ENCODE results near the gene C10orf90.

Gene C10orf90

GRCh38 chr10:126634347-126634746, 36.1 kb downstream of the C10orf90 start:
- DNase-seq = no peak

DNA sequence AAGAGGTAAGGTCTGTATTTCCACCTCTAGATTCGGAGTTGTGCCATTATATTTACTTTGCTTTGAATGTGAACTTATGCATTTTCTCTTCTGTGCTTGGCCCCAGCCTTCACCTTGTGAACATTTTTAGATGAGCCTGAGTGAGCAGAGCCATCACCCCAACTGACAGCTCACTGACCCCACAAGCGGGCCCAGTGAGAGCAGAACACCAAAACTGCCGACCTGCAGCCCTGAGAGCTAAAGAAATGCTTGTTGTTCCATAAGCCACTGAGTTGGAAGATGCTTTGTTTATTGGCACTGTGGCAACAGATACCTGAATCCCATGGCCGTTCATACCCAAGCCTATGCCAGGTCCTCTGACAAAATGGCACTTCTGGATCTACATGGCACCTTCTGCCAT, 37.8 kb downstream of the C10orf90 start:
- DNase-seq = no peak

- DNase-seq = no peak
Measured at GRCh38 chr10:126629925-126630624, 40.4 kb downstream of the C10orf90 start.

- DNase-seq = no peak
Measured at GRCh38 chr10:126628746-126629145, 41.7 kb downstream of the C10orf90 start.

DNA sequence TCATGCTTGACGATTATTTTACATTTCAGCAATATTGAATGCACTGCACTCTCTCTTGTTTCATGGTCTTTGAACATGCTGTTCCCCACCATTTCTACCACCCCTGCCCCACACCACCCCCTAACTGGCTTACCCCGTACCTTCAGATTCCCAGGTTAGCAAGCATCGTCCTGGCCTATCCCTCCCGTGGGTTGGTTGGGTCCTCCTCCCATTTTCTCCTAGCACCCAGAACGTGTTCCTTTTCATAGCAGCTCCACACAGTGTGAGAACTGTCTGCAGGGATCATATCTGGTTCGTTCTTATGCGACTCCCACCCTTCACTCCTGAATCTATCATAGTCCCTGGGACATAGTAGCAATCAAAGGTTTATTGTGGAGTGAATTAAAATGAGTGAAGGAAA, 48.6 kb downstream of the C10orf90 start:
- no peak for DNase-seq

GRCh38 chr10:126618466-126618865, 52.0 kb downstream of the C10orf90 start:
- no peak for DNase-seq

- DNase-seq = no peak
Measured at GRCh38 chr10:126617733-126618132, 52.8 kb downstream of the C10orf90 start.

DNA sequence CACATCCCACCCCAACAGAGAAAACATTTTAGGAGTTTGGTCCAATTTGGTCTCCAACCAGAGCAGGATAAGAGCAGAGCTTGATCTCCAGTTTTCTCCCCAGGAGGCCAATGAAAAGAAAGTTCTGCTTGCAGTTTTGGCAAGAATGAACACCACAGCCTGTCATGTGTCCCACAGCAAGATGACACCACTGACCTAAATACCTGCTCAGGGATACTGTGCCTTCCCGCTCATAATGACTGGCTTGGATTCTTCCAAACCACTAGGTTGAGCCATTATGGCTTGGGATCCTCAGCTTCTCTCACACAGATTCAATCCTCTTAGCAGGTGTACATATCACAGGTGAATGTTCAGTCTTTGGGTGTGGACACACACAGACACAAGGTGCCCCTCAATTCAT, 53.3 kb downstream of the C10orf90 start:
- DNase-seq = no peak

DNA sequence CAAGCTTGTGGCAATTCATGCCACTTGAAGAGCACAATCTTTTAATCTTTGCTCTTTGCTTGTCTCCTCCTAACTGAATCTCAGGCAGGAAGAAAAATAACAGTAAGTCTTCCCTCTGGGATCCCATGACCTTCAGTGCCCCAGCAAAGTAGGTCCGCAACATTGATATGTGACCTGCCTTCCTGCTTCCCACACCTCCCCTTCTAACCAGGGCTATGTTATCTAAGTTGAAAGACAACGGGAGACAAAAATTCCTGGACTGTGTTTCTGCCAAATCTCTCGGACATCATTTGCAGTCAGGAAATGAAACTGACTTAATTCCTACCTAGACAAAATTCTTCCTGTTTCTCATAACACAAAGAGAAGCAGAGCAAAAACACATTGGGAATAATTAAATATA, 53.8 kb downstream of the C10orf90 start:
- no peak for DNase-seq

- no peak for DNase-seq
Measured at GRCh38 chr10:126611303-126611702, 59.2 kb downstream of the C10orf90 start.

GRCh38 chr10:126609566-126609965, 60.9 kb downstream of the C10orf90 start:
- DNase-seq = no peak

GRCh38 chr10:126599949-126600682, 70.4 kb downstream of the C10orf90 start:
- no peak for DNase-seq

DNA sequence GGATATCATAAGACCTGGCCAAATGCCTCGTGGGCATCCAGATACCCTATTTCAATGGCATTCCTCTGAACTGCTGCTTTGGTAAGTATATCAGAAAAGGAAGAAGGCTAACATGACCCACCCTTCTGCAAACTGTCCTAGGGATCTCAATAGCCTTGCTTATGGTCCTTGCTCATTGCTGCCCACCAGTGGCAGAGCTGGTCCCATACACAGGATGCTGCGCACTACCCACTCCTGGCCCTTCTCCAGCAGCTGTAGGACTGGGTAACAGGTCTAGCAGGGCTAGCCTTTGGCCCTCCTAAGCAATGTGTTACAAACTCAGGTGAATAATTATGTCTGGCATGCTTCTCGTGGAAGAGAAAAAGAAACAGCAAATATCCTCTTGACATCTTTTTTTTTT, 72.5 kb downstream of the C10orf90 start:
- no peak for DNase-seq

GRCh38 chr10:126597211-126597610, 73.3 kb downstream of the C10orf90 start:
- no peak for DNase-seq

- DNase-seq = no peak
Measured at GRCh38 chr10:126596472-126597016, 73.9 kb downstream of the C10orf90 start.

DNA sequence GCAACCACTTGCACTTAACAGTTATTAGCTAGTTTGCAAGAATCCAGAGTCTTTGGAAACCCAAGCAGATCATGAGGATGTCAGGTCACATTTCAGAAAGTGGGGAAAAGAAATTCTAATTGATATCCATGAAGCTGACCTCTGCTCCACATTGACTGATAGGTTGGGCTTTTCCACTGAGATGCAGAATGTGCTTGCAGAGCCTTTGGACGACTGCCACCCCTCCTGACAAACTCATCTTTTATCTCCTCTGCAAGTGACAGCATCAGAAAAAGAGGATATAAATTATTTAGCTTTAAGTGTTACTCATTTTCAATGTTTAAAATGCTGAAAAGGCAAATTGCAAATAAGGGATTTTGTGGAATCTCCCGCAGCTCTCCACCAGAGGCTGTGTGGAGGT, 75.3 kb downstream of the C10orf90 start:
- DNase-seq = no peak

- DNase-seq = no peak
Measured at GRCh38 chr10:126593968-126594701, 76.4 kb downstream of the C10orf90 start.

- DNase-seq = no peak
Measured at GRCh38 chr10:126592901-126593300, 77.6 kb downstream of the C10orf90 start.

- no peak for DNase-seq
Measured at GRCh38 chr10:126588024-126588423, 82.5 kb downstream of the C10orf90 start.

GRCh38 chr10:126586878-126587277, 83.6 kb downstream of the C10orf90 start:
- no peak for DNase-seq

DNA sequence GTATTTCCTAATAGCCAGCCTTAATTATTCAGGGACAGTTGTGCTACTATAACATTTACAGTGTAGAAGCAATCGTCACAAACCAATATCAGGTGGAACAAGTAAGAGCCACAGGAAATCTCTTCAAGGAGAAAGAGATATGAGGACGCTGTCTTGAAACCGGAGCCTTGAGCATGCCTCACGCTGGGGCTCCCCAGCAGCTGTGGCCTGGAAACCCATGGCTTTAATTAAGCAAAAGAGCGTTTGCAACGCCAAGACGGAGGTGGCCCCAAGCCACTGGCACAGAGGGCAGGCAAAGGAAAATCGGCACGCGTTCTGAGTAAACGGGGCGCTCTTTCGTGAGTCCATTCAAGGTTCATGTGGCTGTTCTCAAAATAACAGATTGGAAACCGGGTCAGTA, 84.4 kb downstream of the C10orf90 start:
- no peak for DNase-seq

DNA sequence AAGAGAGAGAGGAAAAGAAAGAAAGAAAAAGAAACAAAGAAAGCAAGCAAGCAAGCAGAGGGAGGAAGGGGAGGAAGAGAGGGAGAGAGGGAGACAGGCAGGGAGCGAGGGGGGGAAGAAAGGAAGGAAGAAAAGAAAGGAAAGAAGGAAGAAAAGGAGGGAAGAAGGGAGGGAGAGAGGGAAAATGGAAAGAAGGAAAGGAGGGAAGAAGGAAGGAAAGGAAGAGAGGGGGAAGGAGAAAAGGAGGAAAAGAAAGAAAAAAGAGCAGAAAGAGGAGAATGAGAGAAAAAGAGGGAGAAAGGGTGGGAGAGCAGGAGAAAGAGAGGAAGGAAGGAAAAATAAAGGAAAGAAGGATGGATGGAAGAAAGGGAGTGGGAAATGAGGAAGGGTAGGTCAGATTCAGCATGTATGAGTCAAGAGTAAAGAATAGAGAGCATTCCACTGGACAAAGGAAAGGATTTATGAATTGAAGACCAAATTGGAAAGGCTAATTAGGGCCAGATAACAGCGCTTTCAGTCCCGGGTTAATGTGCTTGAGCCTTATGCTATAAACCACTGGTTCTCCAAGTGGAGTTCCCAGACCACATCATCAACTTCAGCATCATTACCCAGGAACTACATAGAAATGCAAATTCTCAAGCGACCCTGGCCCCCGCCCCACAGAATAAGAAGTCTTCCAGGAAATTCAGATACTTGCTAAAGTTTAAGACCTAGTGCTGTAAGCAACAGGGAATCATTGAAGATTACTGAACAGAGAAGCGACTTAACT, 85.1 kb downstream of the C10orf90 start:
- no peak for DNase-seq

DNA sequence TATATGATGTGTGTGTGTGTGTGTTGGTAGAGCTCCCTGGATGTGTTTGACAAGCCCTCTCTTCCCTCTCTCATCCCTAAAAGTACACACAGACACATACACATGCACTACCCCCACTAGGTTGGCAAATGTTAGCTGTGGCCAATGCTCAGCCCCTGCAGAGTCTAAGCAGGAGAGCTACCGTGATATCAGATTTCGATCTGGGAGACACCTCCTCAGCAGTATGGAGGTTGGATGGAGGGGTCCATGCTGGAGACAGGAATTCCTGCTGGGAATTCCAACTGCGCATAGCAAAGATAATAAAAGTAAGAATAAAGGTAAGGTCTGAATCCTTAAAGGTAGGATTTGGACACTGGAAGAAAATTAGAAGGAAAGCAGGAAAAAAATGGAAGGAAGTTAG, 85.7 kb downstream of the C10orf90 start:
- DNase-seq = no peak
